GM23338 (cell line): ENCODE results near the gene NCK2. TPM values are rescaled to one million over a fixed set of nuclear protein-coding genes. Genes with fewer than 3 reads are reported as not detected.

ENCODE experiments used
- ATAC-seq: fragments of 200-7000 bp; cut with Tn5 transposase; 3 replicates; pipeline ENCODE4 v1.9.1; 2020
- DNase-seq: peaks from one replicate; pipeline ENCODE4 v3.0.0-alpha.2; 2015; ENCODE audit warnings: low spot score
- H2AFZ ChIP-seq: fragments of 200-600 bp; sonication (generic); 2 replicates; pipeline ENCODE4 v1.8.0; 2016; ENCODE audit warnings: antibody characterized with exemption, mild to moderate bottlenecking, moderate library complexity
- H3F3A ChIP-seq: fragments of 200-600 bp; sonication (generic); replicated peaks from 2 replicates; pipeline ENCODE4 v1.8.0; 2017; ENCODE audit warnings: antibody characterized with exemption, mixed run types, low read depth
- H3K27ac ChIP-seq: fragments of 200-600 bp; sonication (generic); 2 replicates; pipeline ENCODE4 v1.6.1; 2016; ENCODE audit warnings: low read depth
- H3K27me3 ChIP-seq: fragments of 200-600 bp; sonication (generic); 2 replicates; pipeline ENCODE4 v1.8.0; 2016; ENCODE audit warnings: mild to moderate bottlenecking, mixed run types, moderate library complexity; ENCODE audit not compliant: insufficient read depth
- H3K36me3 ChIP-seq: fragments of 200-600 bp; sonication (generic); 2 replicates; pipeline ENCODE4 v1.8.0; 2016; ENCODE audit warnings: mild to moderate bottlenecking; ENCODE audit not compliant: insufficient read depth
- H3K4me1 ChIP-seq: fragments of 200-600 bp; sonication (generic); 2 replicates; pipeline ENCODE4 v1.8.0; 2016; ENCODE audit warnings: mild to moderate bottlenecking, moderate library complexity; ENCODE audit not compliant: insufficient read depth
- H3K4me2 ChIP-seq: fragments of 200-600 bp; sonication (generic); 2 replicates; pipeline ENCODE4 v1.7.1; 2017; ENCODE audit warnings: mixed run types
- H3K4me3 ChIP-seq: fragments of 200-600 bp; sonication (generic); 2 replicates; pipeline ENCODE4 v1.6.1; 2016; ENCODE audit warnings: mixed run types
- H3K79me2 ChIP-seq: fragments of 200-600 bp; sonication (generic); replicated peaks from 2 replicates; pipeline ENCODE4 v1.8.0; 2017; ENCODE audit warnings: mild to moderate bottlenecking; ENCODE audit not compliant: insufficient read depth
- H3K9me2 ChIP-seq: fragments of 200-600 bp; sonication (generic); 2 replicates; pipeline ENCODE4 v1.8.0; 2017; ENCODE audit not compliant: insufficient read depth
- H4K20me1 ChIP-seq: fragments of 200-600 bp; sonication (generic); replicated peaks from 2 replicates; pipeline ENCODE4 v1.8.0; 2017; ENCODE audit warnings: mild to moderate bottlenecking; ENCODE audit not compliant: insufficient read depth
- H3K27ac Mint-ChIP-seq: 2 replicates; pipeline ENCODE4 v1.8.0; 2020; ENCODE audit warnings: inconsistent platforms, mild to moderate bottlenecking, moderate library complexity, mixed read lengths
- H3K27me3 Mint-ChIP-seq: 3 replicates; pipeline ENCODE4 v1.8.0; 2022; ENCODE audit warnings: low read depth, mild to moderate bottlenecking, moderate library complexity, mixed read lengths, inconsistent platforms; ENCODE audit not compliant: insufficient read depth, poor library complexity
- H3K36me3 Mint-ChIP-seq: 3 replicates; pipeline ENCODE4 v1.8.0; 2021; ENCODE audit warnings: low read depth, mild to moderate bottlenecking, inconsistent platforms, moderate library complexity, mixed read lengths
- H3K4me1 Mint-ChIP-seq: 3 replicates; pipeline ENCODE4 v1.8.0; 2020; ENCODE audit warnings: mild to moderate bottlenecking, inconsistent platforms, mixed read lengths
- H3K4me3 Mint-ChIP-seq: 3 replicates; pipeline ENCODE4 v1.8.0; 2021; ENCODE audit warnings: moderate library complexity, mild to moderate bottlenecking, inconsistent platforms, mixed read lengths
- H3K9me3 Mint-ChIP-seq: 3 replicates; pipeline ENCODE4 v1.8.0; 2020; ENCODE audit warnings: moderate library complexity, mild to moderate bottlenecking, inconsistent platforms, mixed read lengths
- CREB1 ChIP-seq: fragments of 250-450 bp; sonication (Bioruptor Pico); IDR thresholded peaks from 2 replicates; pipeline ENCODE4 v1.5.0; 2020; ENCODE audit warnings: low read depth, mild to moderate bottlenecking, moderate library complexity
- EZH2 ChIP-seq: fragments of 200-600 bp; sonication (generic); IDR thresholded peaks from one replicate; pipeline ENCODE4 v1.8.0; 2017; ENCODE audit warnings: antibody characterized with exemption, mild to moderate bottlenecking, low read depth; ENCODE audit not compliant: unreplicated experiment
- EZH2phosphoT487 ChIP-seq: fragments of 200-600 bp; sonication (generic); IDR thresholded peaks from one replicate; pipeline ENCODE4 v1.8.1; 2018; ENCODE audit warnings: antibody characterized with exemption; ENCODE audit not compliant: unreplicated experiment
- JUNB ChIP-seq: IDR thresholded peaks from one replicate; pipeline ENCODE4 v1.6.1; 2016; ENCODE audit warnings: antibody characterized with exemption; ENCODE audit not compliant: unreplicated experiment
- NANOG ChIP-seq: IDR thresholded peaks from 2 replicates; pipeline ENCODE4 v1.6.1; 2016; ENCODE audit warnings: antibody characterized with exemption, borderline replicate concordance
- POLR2AphosphoS5 ChIP-seq: IDR thresholded peaks from 2 replicates; pipeline ENCODE4 v1.6.1; 2016; ENCODE audit warnings: antibody characterized with exemption, low read depth
- STAT1 ChIP-seq: IDR thresholded peaks from one replicate; pipeline ENCODE4 v1.6.1; 2016; ENCODE audit warnings: antibody characterized with exemption; ENCODE audit not compliant: unreplicated experiment
- ZNF114 ChIP-seq: fragments of 250-450 bp; sonication (Bioruptor Pico); IDR thresholded peaks from 2 replicates; pipeline ENCODE4 v1.5.0; 2020; ENCODE audit warnings: mild to moderate bottlenecking, moderate library complexity
- ZNF331 ChIP-seq: fragments of 250-450 bp; sonication (Bioruptor Pico); IDR thresholded peaks from 2 replicates; pipeline ENCODE4 v1.5.0; 2020; ENCODE audit warnings: low read depth, mild to moderate bottlenecking, moderate library complexity
- polyA plus RNA-seq: library from polyadenylated mRNA; unstranded; fragments of >200 nt; fragmentation: Nextera tagmentation; extraction: Ambion mirVana; gene quantifications from 2 replicates; pipeline ENCODE4 v1.2.1, GENCODE V29; 2016
- total RNA-seq: library from RNA; depleted of rRNA; stranded (reverse); fragments of >200 nt; shearing (Covaris generic); gene quantifications from 2 replicates; pipeline ENCODE4 v1.2.3, GENCODE V29; 2014
- TF ChIP-seq, protein P1 (sequence below), 2 experiments: fragments of 200-600 bp in 1 of 2; sonication (generic) in 1 of 2; conservative IDR thresholded peaks; 2 replicates each; pipeline versions ENCODE4 v1.5.1 to v1.6.1; 2016 to 2017; ENCODE audit warnings: antibody characterized with exemption in 2 of 2, low read depth in 2 of 2, mild to moderate bottlenecking in 2 of 2, moderate library complexity in 1 of 2
- TF ChIP-seq, protein P2 (sequence below): fragments of 250-450 bp; sonication (Bioruptor Pico); IDR thresholded peaks from 2 replicates; pipeline ENCODE4 v1.5.0; 2020; ENCODE audit warnings: mild to moderate bottlenecking, moderate library complexity
- TF ChIP-seq, protein P3 (sequence below): IDR thresholded peaks from 2 replicates; pipeline ENCODE4 v1.6.1; 2016; ENCODE audit warnings: antibody characterized with exemption
- TF ChIP-seq, protein P4 (sequence below): IDR thresholded peaks from one replicate; pipeline ENCODE4 v1.6.1; 2018; ENCODE audit warnings: antibody characterized with exemption; ENCODE audit not compliant: unreplicated experiment

The NCK2 gene
- total and polyA plus RNA-seq, 2 experiments from 2014 or later: 26.9 to 59.9 TPM

DNA sequence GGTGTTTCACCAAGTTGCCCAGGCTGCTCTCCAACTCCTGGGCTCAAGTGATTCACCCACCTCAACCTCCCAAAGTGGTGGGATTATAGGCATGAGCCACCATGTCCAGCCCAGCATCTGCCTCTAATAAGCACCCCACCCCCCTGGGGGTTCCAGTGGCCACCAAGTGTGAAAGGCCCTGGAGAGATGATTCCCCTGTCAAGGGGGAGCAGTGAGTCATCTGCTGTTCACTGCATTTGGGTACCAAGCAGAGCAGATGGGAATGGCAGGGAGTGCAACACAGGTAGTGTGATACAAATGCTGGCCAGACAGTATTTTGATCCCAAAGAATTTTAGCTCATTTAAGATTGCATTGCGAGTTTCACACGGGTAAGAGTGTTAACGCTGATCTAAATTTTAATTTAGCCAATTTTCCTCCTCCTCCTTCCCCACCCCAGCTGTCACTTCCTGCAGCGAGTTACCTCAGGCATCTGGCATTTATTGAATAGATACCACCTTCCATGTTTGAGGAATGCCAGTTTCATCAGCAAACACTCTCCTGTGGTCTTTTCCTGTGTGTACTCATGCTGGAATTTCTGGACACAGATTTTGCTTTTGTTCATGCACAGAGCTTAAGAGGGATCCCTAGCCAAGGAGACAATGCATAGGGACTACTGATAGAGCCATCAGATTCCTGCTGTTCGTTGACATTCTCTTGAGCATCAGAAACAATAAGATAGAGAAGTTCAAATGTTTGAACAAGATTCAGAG lies 32.4 kb upstream of the NCK2 start:
- Histone ChIP-seq H2AFZ (no peak overlapping the region), H3K79me2 (no peaks in the 10 kb centered on the region), H3K27ac (no peak overlapping the region), H4K20me1 (no peaks in the 10 kb centered on the region), H3F3A (no peaks in the 10 kb centered on the region), H3K36me3 (no peaks in the 10 kb centered on the region), H3K4me2 (no peak overlapping the region), H3K9me2 (0 out of 2 replicates have a peak, but pooled peaks cover 2% of the 10 kb centered on the region), H3K4me3 (no peak overlapping the region), H3K4me1 (no peaks in the 10 kb centered on the region), H3K27me3 (no peaks in the 10 kb centered on the region)
- Mint-ChIP-seq H3K4me3 (no peak overlapping the region), H3K4me1 (peaks cover 9% of the 10 kb centered on the region; the same call in 2 of the 3 replicates), H3K27ac (no peak overlapping the region), H3K36me3 (no peaks in the 10 kb centered on the region), H3K27me3 (peaks cover 5% of the 10 kb centered on the region), H3K9me3 (no peaks in the 10 kb centered on the region)
- DNase-seq (no peak), ATAC-seq (no peak)
- TF ChIP-seq POLR2AphosphoS5 (no peak), CREB1 (CRISPR knock-in tag) (no peak), ZNF331 (CRISPR knock-in tag) (no peak), STAT1 (no peak), ZNF114 (CRISPR knock-in tag) (no peak), EZH2phosphoT487 (no peak), JUNB (no peak), NANOG (no peak), EZH2 (no peak)
- TF ChIP-seq, protein P1, sequence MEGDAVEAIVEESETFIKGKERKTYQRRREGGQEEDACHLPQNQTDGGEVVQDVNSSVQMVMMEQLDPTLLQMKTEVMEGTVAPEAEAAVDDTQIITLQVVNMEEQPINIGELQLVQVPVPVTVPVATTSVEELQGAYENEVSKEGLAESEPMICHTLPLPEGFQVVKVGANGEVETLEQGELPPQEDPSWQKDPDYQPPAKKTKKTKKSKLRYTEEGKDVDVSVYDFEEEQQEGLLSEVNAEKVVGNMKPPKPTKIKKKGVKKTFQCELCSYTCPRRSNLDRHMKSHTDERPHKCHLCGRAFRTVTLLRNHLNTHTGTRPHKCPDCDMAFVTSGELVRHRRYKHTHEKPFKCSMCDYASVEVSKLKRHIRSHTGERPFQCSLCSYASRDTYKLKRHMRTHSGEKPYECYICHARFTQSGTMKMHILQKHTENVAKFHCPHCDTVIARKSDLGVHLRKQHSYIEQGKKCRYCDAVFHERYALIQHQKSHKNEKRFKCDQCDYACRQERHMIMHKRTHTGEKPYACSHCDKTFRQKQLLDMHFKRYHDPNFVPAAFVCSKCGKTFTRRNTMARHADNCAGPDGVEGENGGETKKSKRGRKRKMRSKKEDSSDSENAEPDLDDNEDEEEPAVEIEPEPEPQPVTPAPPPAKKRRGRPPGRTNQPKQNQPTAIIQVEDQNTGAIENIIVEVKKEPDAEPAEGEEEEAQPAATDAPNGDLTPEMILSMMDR (conservative IDR thresholded peaks at IDR 0.05; ENCODE audit: low read depth in 2 of 2): no peak
- TF ChIP-seq, protein P2, sequence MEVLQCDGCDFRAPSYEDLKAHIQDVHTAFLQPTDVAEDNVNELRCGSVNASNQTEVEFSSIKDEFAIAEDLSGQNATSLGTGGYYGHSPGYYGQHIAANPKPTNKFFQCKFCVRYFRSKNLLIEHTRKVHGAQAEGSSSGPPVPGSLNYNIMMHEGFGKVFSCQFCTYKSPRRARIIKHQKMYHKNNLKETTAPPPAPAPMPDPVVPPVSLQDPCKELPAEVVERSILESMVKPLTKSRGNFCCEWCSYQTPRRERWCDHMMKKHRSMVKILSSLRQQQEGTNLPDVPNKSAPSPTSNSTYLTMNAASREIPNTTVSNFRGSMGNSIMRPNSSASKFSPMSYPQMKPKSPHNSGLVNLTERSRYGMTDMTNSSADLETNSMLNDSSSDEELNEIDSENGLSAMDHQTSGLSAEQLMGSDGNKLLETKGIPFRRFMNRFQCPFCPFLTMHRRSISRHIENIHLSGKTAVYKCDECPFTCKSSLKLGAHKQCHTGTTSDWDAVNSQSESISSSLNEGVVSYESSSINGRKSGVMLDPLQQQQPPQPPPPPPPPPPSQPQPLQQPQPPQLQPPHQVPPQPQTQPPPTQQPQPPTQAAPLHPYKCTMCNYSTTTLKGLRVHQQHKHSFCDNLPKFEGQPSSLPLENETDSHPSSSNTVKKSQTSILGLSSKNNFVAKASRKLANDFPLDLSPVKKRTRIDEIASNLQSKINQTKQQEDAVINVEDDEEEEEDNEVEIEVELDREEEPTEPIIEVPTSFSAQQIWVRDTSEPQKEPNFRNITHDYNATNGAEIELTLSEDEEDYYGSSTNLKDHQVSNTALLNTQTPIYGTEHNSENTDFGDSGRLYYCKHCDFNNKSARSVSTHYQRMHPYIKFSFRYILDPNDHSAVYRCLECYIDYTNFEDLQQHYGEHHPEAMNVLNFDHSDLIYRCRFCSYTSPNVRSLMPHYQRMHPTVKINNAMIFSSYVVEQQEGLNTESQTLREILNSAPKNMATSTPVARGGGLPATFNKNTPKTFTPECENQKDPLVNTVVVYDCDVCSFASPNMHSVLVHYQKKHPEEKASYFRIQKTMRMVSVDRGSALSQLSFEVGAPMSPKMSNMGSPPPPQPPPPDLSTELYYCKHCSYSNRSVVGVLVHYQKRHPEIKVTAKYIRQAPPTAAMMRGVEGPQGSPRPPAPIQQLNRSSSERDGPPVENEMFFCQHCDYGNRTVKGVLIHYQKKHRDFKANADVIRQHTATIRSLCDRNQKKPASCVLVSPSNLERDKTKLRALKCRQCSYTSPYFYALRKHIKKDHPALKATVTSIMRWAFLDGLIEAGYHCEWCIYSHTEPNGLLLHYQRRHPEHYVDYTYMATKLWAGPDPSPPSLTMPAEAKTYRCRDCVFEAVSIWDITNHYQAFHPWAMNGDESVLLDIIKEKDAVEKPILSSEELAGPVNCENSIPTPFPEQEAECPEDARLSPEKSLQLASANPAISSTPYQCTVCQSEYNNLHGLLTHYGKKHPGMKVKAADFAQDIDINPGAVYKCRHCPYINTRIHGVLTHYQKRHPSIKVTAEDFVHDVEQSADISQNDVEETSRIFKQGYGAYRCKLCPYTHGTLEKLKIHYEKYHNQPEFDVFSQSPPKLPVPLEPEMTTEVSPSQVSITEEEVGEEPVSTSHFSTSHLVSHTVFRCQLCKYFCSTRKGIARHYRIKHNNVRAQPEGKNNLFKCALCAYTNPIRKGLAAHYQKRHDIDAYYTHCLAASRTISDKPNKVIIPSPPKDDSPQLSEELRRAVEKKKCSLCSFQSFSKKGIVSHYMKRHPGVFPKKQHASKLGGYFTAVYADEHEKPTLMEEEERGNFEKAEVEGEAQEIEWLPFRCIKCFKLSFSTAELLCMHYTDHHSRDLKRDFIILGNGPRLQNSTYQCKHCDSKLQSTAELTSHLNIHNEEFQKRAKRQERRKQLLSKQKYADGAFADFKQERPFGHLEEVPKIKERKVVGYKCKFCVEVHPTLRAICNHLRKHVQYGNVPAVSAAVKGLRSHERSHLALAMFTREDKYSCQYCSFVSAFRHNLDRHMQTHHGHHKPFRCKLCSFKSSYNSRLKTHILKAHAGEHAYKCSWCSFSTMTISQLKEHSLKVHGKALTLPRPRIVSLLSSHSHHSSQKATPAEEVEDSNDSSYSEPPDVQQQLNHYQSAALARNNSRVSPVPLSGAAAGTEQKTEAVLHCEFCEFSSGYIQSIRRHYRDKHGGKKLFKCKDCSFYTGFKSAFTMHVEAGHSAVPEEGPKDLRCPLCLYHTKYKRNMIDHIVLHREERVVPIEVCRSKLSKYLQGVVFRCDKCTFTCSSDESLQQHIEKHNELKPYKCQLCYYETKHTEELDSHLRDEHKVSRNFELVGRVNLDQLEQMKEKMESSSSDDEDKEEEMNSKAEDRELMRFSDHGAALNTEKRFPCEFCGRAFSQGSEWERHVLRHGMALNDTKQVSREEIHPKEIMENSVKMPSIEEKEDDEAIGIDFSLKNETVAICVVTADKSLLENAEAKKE: no peak
- TF ChIP-seq, protein P3, sequence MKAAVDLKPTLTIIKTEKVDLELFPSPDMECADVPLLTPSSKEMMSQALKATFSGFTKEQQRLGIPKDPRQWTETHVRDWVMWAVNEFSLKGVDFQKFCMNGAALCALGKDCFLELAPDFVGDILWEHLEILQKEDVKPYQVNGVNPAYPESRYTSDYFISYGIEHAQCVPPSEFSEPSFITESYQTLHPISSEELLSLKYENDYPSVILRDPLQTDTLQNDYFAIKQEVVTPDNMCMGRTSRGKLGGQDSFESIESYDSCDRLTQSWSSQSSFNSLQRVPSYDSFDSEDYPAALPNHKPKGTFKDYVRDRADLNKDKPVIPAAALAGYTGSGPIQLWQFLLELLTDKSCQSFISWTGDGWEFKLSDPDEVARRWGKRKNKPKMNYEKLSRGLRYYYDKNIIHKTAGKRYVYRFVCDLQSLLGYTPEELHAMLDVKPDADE: no peak
- TF ChIP-seq, protein P4, sequence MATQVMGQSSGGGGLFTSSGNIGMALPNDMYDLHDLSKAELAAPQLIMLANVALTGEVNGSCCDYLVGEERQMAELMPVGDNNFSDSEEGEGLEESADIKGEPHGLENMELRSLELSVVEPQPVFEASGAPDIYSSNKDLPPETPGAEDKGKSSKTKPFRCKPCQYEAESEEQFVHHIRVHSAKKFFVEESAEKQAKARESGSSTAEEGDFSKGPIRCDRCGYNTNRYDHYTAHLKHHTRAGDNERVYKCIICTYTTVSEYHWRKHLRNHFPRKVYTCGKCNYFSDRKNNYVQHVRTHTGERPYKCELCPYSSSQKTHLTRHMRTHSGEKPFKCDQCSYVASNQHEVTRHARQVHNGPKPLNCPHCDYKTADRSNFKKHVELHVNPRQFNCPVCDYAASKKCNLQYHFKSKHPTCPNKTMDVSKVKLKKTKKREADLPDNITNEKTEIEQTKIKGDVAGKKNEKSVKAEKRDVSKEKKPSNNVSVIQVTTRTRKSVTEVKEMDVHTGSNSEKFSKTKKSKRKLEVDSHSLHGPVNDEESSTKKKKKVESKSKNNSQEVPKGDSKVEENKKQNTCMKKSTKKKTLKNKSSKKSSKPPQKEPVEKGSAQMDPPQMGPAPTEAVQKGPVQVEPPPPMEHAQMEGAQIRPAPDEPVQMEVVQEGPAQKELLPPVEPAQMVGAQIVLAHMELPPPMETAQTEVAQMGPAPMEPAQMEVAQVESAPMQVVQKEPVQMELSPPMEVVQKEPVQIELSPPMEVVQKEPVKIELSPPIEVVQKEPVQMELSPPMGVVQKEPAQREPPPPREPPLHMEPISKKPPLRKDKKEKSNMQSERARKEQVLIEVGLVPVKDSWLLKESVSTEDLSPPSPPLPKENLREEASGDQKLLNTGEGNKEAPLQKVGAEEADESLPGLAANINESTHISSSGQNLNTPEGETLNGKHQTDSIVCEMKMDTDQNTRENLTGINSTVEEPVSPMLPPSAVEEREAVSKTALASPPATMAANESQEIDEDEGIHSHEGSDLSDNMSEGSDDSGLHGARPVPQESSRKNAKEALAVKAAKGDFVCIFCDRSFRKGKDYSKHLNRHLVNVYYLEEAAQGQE: no peak
